Mucosa of descending colon (tissue), 3 donors: ENCODE data around the gene IFT81. TPM values are rescaled to one million over a fixed set of nuclear protein-coding genes. Genes with fewer than 3 reads are reported as not detected.

ENCODE experiments used
- ATAC-seq: fragments of 200-7000 bp; cut with Tn5 transposase; one replicate; pipeline ENCODE4 v1.9.1; 2020; ENCODE audit warnings: mild to moderate bottlenecking, moderate library complexity
- DNase-seq, 3 donors: peaks; one replicate each; pipeline ENCODE4 v3.0.0-alpha.2; 2020
- H3K36me3 ChIP-seq: fragments of 200-600 bp; one replicate; pipeline ENCODE4 v1.8.0; 2021; ENCODE audit warnings: low read depth, mild to moderate bottlenecking
- H3K4me1 ChIP-seq: fragments of 200-600 bp; one replicate; pipeline ENCODE4 v1.8.0; 2021; ENCODE audit warnings: low read depth, mild to moderate bottlenecking
- H3K4me3 ChIP-seq: fragments of 200-600 bp; one replicate; pipeline ENCODE4 v1.8.0; 2021; ENCODE audit warnings: mild to moderate bottlenecking
- H3K9me3 ChIP-seq: fragments of 200-600 bp; one replicate; pipeline ENCODE4 v1.8.0; 2021; ENCODE audit warnings: mild to moderate bottlenecking
- CTCF ChIP-seq: fragments of 200-600 bp; IDR thresholded peaks from one replicate; pipeline ENCODE4 v1.8.0; 2022; ENCODE audit warnings: antibody characterized with exemption, mild to moderate bottlenecking
- intact Hi-C, 2 donors: fragments of 100-400 bp; cut with DNase I in 1 of 2; cut with micrococcal nuclease in 1 of 2; formaldehyde crosslinking; loops; one replicate each; pipeline versions ENCODE4 v1.11.0 to v1.11.1; 2022; cut with DNase I, micrococcal nuclease
- total RNA-seq, 3 donors: library from RNA; stranded (reverse); fragmentation: NEBNext Ultra II Directional in 2 of 3; extraction: Animal tissue kit (Norgen Biotek cat#: 25700) in 2 of 3; gene quantifications; one replicate each; pipeline versions ENCODE4 v1.2.1 to v1.2.4, GENCODE V29; 2021 to 2023
- donor health status: DM: no; HTN: no; CAD: no; lungs with moderate emphysema.
- donor health status: DM: no; HTN: no; CAD: no.
- donor health status: DM: no; HTN: yes; CAD: no.

IFT81 gene
- total RNA-seq, 3 donors from 2014 or later = 3.8 to 12.7 (median 6.3) TPM

DNA sequence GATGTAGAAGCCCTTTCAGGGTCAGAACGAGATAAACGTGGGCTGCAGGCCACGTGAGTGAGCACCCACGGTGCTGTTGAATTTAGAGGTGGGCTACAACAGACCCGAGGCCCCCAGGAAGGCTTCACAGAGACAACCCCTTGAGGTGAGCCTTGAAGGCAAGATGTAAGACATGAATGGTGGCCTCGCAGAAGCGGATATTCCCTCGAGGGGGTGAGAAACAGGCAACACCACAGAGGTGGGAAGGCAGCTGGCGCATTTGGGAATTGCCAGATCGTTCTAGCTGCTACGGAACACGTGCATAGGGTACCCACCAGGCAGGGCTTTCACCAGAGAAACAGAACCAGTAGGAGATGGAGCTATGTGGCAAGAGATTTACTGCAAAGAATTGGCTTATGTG, 134.3 kb downstream of the IFT81 start:
- DNase-seq (no peak), ATAC-seq (no peak)
- TF ChIP-seq CTCF = no peak
- Histone ChIP-seq H3K9me3 (no peaks in the 10 kb centered on the region), H3K36me3 (no peaks in the 10 kb centered on the region), H3K4me1 (no peaks in the 10 kb centered on the region), H3K4me3 (no peak overlapping the region)
- intact Hi-C loops = no loop called here

GRCh38 chr12:110262442-110263388, 138.6 kb downstream of the IFT81 start:
- Histone ChIP-seq H3K4me3 (no peak overlapping the region), H3K36me3 (no peaks in the 10 kb centered on the region), H3K4me1 (no peaks in the 10 kb centered on the region), H3K9me3 (no peaks in the 10 kb centered on the region)
- TF ChIP-seq CTCF = no peak
- intact Hi-C loops = no loop called here
- ATAC-seq (peak; percentile 36), DNase-seq (no peak)

DNA sequence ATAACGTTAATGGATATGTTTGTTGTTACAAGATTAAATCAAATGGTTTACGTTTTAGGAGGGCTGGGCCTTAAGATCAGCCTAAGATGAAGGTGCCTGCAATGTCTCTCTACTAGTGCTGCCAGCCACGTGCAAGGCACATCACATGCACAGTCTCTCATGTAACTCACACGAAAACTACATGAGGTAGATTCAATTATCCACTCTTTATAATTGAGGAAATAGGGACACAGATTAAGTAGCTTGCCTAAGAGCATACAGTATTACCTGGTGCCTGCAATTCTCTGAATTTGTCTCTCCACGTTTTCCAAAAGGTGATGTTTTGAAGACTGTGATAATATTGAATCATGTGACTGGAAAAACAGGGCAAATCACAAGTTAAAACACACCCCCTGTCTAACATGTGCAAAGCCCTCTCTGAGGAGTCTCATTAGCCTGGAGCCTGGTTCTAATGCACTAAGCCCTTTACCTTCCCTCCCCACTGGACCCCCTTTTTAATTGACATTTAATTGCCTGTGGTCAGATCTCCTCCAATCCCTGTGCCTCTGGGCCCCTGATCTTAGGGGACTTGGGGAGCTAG, 142.3 kb downstream of the IFT81 start:
- intact Hi-C loops = no loop called here
- H3K4me3 ChIP-seq = no peak overlapping the region
- no peak for TF ChIP-seq CTCF
- H3K36me3 ChIP-seq = no peaks in the 10 kb centered on the region
- no peak for DNase-seq
- H3K4me1 ChIP-seq = no peaks in the 10 kb centered on the region
- no peak for ATAC-seq
- H3K9me3 ChIP-seq = no peaks in the 10 kb centered on the region

DNA sequence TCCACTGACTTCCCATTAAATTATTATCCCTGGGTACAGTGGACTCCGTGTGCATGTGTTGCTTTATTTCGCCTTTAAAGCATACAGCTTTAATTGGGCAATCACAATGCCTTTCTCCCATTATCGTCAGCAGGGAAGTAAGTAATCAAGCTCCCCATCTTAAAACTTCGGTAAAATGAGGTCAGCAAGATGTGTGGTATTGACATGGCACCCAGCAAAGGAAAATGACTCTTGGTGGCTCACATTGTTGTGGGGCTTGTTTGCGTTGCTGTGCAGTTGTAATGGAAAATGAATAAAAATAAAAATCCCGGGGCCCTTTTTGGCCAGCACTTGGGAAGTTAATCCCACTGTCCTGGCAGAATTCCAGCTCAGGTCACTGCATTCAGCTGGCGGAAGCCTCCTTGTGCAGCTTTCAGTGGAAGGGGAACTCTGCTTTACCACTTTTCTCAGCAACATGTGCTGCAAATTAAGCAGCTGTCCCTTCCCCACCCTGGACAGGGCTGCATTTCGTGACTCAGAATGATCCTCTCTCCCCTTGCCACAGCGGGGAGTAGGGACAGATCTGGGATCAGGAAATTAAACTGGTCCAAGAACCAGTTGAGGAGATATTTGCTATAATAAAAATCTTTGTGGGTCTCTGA, 142.9 kb downstream of the IFT81 start:
- DNase-seq (peak in 1 of 3 donors; percentile 40), ATAC-seq (peak; percentile 50)
- intact Hi-C loops = no loop called here
- TF ChIP-seq CTCF = no peak
- H3K36me3 ChIP-seq = no peaks in the 10 kb centered on the region
- no peaks in the 10 kb centered on the region for H3K4me1 ChIP-seq
- no peaks in the 10 kb centered on the region for H3K9me3 ChIP-seq
- no peak overlapping the region for H3K4me3 ChIP-seq

Other genes starting within 250 kb of the IFT81 start
- gene GLTP, start 243.8 kb upstream of the IFT81 start, total RNA-seq = 100 to 1,000 TPM in 1 of 3 donors, 10 to 100 TPM in 2; 58.8 to 101 (median 98.9) TPM
- gene TCHP, start 224.1 kb upstream of the IFT81 start, total RNA-seq = 10 to 100 TPM; 24.7 to 27.8 (median 24.9) TPM
- 10 to 100 TPM; 33.3 to 46.2 (median 39.6) TPM for gene GIT2, start 128.0 kb upstream of the IFT81 start, total RNA-seq
- 10 to 100 TPM; 56.0 to 75.2 (median 63.9) TPM for gene ANKRD13A, start 124.9 kb upstream of the IFT81 start, total RNA-seq
- 10 to 100 TPM in 1 of 3 donors, 1 to 10 TPM in 2; 8.5 to 12.5 (median 8.8) TPM for gene C12orf76, start 75.8 kb upstream of the IFT81 start, total RNA-seq
- 100 to 1,000 TPM; 242 to 287 (median 259) TPM for gene ATP2A2, start 156.9 kb downstream of the IFT81 start, total RNA-seq